NCI-H748 (cell line): ENCODE data around the gene HOXA9.

ENCODE experiments used
- DNase-seq: peaks from one replicate; lab custom pipeline; 2025; ENCODE audit not compliant: unreplicated experiment; lab: John Stamatoyannopoulos, UW

The HOXA9 gene

DNA sequence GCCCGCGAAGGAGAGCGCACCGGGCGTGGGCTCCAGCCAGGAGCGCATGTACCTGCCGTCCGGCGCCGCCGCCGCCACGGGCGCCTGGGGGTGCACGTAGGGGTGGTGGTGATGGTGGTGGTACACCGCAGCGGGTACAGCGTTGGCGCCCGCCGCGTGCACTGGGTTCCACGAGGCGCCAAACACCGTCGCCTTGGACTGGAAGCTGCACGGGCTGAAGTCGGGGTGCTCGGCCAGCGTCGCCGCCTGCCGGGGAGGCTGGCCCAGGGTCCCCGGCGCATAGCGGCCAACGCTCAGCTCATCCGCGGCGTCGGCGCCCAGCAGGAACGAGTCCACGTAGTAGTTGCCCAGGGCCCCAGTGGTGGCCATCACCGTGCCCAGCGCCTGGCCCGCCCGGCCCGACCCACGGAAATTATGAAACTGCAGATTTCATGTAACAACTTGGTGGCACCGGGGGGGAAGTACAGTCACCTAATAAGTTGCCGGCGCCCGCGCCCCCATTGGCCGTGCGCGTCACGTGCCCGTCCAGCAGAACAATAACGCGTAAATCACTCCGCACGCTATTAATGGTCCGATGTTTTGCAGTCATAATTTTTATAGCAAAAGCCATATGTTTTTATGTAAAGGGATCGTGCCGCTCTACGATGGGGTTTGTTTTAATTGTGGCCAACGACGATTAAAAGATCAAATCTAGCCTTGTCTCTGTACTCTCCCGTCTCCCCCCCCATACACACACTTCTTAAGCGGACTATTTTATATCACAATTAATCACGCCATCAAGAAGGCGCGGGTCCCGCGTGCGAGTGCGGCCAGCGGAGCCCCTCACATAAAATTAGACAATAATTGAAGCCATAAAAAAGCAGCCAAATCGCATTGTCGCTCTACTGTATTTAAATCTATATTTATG lies at the start of gene HOXA9:
TSS of gene HOXA9 (minus strand) at position 449 of the 907 bp plus-strand sequence. CDS start at position 369, 80 bp downstream.
- no peak for DNase-seq

DNA sequence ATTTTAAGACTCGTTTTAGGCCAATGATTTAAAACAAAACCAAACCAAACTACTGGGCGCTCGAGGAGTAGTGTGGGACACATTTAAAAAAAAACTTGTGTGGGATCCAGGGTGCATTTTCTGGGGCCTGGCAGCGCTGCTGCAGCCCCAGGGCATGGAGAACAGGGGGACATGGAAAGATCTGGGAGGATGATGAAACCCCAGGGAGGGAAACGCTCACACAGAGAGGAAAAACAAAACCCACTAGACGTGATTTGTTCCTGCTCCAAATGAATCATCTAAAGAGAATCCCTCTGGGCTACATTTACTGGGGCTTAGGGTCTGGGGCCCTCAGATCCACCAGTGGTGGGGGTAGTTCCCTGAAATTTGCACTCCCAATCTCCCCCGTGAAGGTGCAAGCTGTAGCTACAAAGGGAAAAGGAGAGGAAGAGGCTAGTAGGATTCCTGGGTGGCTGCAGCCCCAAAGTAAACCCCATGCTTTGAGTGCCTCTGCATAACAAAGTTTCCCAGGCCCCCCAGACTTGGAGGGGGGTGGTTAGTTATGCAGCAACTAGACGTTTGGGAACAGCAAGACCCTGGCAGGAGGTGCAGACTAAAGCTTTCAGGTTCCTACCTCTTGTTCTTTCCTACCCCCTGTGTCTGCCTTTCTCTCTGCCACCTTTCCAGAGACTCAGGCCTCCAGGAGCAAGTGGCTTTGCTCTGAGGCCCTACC lies 49.1 kb upstream of the HOXA9 start:
- no peak for DNase-seq

DNA sequence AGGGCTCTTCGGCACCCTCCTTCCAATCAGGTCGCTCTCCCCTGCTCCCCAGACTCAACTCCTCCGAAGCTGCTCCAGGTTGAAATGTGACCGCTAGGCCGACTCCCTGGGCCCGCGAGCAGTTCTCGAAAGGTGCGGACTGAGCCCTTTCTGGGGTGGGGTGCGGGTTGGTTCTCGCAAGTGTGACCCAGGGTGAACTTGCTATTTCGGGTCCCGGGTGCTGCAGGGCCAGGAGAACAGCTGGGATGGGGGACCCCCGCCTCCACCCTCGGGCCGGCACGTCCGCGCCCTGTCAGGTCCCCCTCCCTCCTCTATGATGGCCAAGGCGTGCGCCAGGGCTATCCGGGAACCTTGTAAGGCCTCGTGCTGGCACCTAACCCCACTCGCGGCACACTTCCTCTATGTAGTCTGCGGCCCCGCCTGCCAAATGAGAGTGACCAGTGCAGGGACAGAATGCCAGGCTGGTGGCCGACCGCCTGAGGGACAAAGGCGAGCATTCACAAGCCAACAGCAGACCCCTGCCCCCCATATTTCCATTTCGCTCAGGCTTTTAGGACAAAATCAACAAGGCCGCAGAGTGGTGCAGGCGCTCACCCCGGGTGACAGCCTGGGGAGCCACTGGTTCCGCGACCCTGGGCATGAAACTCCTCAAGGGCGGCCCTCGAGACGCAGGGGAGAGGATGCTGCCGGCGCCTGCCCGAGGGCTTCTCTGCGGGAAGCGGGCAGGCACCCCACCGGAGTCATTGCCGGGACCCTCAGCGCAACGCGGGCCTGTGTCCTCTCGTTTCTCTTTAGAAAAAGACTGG lies 48.3 kb upstream of the HOXA9 start:
- DNase-seq: no peak

DNA sequence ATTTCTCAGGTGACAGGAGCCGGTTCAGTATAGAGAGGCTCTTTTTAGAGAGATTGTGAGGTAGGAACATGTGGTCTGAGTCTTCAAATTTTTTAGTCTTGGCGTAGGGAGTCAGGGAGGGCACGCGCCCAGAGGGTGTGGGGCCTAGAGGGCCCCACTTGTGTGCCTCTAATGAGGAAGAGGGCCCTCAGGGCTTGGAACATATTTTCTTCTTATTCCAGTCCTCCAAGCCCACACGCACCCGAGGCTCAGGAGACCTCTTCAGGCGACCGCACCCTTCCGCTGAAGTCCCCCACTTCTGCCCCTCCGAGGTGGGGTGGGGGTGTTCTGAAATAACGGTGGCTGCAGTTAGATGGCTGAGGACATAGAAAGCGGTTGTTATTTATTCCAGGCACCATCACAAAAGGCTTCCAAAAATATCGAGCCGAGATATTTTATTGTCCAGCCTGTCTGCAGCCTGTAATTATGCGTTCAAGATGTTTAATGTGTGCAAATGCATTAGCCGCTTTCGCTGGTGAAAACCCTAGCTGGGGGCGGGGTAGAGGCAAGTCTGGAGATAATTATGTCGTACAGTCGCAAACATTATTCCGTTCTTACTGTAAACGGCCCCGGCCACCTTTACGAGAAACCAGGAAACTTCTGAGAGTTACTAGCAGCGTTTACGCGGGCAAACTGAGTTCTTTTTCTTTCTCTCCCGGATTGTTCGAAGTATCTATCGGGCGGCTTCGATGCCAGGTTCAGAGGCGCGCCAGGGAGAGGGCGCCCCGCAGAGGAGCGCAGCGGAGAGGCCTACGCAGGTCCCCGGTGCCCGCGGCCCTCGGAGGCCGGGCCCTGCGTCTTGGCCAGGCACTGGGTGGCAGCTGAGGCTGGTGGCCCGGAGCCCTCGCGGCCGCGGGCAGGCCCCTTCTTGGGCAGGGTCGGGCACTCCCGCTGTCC lies 47.4 kb upstream of the HOXA9 start:
- DNase-seq: peak; percentile 73

DNA sequence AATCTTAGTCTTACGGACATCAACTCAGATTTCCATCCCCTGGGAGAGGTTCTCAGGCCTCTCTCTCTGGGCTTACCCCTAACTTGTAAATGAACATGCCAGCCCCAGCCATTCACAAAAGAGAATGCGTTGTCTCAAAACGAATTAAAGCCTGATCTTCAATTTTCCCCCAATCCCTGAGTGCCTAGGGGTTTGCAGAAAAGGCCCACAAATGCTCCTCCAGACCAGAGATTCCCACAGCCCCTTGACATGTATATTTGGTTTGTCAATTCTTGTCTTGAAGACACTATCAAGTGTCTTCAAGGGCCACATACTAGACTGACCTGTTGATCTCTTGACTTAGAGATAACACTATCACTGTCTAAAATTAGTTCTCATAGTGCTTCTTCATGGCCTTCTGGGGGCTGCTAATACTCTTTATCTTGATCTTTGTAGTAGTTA lies 46.4 kb upstream of the HOXA9 start:
- DNase-seq: no peak

DNA sequence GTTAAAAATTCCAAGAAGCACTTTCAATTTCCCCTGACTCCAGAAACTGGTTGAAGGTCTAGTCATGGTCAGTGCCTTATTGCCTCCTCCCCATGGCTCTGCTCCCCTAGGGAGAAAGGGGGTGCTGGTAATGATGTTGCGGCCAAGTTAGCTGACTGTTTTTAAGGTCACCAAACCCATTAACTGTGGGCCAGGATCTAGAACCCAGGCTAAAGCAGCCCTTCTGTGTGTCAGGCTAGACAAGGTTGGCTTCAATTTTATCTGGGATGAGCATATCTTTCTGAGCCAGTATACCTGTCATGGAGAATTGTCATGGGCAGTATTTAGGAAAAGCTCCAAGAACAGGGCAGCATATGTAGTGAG lies 45.7 kb upstream of the HOXA9 start:
- DNase-seq: no peak

DNA sequence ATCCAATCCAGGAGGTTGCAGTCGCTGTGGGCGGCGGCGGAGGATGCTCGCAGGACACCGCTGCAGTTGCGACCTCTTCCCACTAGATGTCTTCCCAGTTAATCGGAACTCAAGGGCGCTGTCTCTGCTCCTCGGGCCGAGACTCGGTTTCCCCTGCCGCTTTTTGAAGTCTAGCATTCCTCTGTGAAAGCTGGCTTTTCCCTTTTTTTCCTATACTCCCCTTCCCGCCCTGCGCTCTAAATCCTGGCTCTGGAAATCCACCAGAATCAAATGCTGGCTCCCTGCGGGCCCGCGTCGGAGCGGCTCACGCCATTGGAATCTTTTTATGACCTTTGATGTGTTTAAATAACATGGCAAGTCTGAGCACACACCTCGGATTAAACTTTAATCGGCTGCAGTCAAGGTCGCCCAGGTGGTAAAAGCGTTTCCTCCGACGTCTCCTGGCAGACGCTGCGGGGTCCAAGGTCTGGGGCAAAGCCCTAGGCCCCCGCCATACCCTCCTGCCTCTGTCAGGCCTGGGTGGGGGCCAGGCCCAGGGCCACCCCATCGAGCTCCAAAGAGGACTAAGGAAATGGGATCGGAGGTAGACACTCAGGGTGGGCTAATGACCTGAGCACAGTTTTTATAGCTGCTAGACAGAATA lies 45.2 kb upstream of the HOXA9 start:
- DNase-seq: no peak

DNA sequence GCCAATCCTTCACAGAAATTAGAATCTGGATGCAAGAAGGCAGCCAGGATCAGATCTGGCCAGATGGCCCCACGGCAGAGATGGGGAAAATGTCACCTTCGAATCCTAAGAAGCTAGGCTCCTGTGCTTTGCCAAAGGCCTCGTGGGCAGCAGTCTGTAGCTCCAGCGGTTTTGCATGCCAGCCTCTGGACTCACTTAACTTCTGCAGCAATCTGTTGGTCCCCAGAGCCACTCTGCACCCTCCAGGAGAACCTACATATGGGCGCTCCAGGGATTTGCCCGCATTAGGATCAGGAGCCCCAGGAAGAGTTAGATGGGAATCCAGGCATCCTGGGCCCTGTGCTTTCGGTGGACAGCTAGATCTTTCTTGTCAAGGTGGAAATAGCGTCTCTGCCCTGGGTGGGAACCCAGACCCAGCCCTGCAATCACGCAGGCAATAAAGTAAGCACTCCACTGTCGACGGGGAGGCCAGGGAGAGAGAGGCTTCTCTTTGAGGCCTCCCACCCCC lies 44.6 kb upstream of the HOXA9 start:
- no peak for DNase-seq

DNA sequence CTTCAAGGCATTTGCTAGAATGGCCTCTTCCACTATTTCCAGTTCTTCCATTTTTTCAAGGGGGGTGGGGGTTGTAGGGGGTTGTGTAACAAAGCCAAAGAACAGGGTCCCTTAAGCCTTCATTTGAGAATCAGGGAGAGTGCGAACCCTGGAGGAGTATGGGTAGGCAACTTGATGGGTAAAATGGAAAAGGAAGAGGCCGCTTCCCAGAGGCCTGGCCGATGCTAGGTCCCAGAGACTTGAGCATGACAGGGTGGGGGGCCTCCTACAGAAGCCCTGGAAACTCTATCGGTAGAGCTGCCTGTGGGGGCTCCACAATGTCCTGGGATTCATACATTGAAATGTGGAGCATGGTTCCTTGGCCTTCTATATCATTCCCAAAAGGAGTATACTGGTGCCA lies 43.7 kb upstream of the HOXA9 start:
- DNase-seq: no peak

DNA sequence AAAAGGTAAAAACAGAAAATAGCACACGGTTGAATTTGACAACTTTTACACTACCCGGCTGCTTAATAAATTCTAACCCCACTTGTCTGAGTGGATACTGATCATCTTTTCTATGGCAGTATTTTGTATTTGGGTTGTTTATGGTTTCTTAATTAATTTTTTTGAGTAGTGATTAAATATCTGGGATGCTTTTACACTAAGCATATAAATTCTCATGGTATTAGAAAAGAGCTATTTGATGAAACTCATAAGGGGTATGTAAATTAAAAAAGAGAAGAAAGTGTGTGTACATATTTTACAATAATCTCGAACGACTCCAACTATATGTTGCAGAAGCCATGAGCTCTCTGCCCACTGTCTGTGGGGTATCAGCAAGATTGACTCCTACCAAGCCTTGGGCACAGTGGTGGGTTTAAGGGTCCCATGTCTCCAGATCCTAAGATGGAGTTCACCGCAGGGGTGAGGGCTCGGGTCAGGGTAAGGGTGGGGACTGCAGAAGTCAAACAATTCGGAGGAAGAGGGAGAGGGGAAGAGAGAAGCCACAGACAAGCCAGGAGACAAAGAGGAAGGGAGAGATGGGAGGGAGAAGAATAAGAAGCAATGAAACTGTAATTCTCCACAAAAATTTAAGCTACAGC lies 42.1 kb upstream of the HOXA9 start:
- DNase-seq: no peak

DNA sequence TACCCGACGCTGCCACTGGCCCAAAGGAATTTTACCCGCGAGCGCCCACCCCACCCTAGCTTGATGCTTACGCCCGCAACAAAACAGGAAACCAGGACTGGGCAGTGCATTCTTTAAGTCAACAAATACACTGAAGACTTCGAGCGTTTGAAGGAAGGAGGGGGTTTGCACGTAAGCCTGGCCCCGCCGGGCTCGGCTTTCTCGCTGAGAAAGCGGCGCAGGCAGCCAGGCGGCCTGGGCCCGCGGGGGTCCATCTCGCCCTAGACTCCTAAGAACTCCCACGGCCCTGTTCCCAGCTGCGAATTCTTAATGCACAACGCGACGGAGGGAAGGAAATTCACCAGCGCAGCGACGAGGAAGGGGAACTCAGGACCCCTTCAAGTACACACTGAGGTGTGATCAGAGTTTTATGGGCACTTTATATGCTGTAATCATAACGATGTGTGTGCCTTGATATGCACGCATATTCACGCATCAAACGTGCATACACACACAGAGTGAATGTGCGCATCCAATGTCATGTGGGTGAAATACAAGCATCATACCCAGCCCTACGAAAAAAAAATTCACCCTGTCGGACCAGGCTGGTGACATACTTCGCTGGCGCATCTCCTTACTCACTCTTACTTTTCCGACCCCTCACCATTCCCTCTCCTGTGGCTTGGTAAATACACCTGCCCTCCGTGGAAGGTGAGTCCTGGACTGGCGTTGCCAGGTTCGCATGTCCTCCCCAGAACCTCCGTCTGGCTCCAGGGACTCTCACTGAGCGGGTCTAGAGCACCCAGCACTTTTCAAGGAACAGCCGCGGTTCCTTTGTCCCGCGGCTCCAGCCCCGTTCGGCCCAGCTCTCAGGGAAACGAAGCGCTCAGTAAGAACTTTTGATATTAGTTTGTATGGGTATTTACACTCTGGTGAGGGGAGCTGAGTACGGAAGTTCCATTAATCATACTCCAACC lies 40.3 kb upstream of the HOXA9 start:
- no peak for DNase-seq

DNA sequence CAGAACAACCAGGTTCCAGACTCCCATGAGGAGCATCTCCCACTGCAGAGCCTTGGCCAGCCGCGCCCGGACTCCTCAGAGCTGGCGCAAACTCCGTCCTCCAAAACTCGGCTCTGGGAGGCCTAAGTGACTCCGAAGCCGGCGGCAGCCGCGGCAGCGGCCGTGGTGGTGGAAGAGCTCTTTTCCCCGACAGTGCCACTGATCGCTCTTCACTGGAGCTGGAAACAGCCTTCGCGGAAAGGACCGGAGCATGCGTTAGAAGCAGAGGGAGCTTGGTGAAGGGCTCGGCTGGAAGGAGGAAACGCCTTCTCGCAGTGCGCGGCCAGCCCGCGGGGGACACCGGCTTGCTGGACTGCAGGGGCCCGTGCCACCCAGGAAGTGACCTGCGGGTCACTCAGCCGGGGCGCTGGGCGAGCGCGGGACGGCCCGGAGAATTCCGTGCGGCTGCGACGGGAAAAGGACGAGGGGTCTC lies 39.5 kb upstream of the HOXA9 start:
- no peak for DNase-seq

DNA sequence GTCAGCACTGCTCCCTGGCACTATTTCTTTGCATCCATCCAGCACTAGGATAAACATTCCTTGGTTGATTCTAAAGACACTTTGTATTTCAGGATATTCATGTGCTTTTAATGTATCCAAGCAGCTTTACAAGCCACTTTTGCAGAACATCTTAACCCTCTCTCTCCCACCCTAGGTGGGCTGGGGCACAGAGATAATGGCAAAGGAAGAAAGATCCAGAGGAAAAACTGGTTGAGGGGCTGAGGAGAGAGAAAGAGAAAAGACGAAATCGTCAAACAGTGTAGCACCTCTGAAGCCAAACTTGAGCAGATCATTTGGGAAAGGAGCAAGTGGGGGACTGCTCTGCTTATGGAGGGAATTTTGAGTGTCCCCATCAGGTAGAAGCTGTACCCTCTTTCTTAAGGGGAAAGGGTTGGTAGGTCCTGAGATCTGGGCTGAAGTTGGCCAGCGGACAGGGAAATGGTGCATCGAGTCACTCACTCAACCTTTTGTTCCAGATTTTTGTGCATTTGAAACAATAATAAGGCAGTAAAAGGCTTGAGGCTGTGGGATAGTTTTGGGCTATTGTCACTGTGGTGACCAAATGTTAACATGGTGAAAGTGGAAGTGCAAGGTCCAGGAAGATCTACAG lies 38.7 kb upstream of the HOXA9 start:
- DNase-seq: no peak

DNA sequence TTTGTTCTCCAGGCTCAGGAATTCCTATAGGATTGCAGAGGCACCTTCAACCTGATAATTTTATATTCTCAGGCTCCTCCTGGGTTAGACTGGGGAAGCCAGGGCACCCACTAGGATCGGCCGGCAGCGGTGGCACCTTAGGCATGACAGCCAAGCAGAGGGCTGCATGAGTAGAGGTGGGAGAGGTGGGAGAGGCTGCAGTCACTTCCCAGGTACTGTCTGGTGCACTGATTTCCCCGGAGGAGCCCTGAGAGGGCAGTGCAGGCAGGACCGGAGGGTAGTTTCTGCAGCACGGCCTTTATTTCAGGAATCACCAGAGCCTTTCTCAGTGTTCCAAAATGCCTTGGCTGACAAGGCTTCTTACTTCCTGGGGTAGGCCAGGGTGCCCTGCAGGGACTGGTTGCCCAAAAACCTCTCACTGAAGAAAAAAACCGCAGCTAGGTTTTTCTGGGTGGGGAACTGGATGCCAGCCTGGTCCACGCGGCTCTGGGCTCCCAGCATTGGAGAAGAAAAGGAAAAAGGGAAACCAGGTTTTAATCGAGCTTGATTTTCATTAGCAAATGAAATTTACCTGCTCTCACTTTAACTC lies 38.1 kb upstream of the HOXA9 start:
- DNase-seq: no peak

DNA sequence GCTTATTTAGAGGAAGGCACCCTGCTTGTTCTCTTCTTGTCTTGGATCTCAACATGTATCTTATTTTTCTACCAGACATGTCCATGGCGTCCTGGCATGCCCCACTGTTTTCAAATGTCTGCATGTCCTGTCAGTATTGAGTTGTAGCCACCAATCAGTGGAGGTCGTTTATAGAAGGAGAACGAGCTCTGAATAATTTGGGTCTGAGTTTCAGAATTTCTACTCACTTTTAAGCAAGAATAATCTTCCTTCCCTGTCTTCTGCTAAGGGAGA lies 37.5 kb upstream of the HOXA9 start:
- no peak for DNase-seq

DNA sequence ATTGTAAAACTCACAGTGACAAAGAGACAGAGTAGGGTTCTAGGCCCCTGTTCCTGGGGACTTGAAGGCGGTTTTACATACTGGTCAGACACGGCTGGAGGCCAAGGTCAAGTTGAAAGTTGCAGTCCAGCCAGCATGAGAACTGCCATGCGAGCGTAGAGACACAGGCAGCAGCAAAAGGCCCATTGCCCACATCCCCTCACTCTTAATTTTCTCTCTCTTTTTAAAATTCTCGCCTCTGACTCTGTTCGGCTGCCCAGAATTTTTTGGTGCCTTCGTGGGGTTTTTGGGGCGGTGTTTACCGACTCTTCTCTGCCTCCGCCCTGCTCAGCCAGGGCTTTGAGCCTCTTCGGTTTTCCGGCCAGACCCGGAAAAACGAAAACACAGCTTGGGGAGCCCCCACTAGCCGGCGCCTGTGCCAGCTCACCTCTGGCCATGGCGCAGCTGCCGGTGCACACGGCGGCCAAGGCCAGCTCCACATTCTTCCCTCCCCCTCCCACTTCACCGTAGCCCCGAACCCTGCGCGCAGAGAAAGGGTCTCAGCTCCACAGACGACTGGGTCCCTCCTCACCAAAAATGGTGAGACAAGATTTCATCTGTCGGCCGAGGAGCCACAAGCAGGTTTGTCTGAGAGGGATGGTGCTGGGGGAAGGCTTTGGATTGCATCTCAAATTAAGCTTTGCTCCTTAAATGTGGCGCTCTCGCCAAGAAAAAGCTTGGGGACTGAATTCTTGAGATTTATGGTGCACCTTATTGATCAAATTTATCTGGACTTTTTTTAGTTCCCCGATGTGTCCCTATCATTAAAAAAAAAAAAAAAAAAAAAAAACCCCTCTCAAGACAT lies 36.9 kb upstream of the HOXA9 start:
- no peak for DNase-seq
